Peyer's patch (tissue), 4 donors: Measurements from ENCODE around the gene SPAG9. TPM values are rescaled to one million over a fixed set of nuclear protein-coding genes. Genes with fewer than 3 reads are reported as not detected.
"Not testable (repeated sequence)": the region's sequence is repeated elsewhere in the genome, so short reads cannot be mapped to it uniquely, and the experiment has no call there.

Experiments used
- DNase-seq, 3 donors: peaks; one replicate each; pipeline ENCODE4 v3.0.0-alpha.2; 2017 to 2019
- H3K27ac ChIP-seq, 4 donors: fragments of 200-600 bp; sonication (generic); one replicate each; pipeline ENCODE4 v1.5.1; 2016 to 2019
- H3K27me3 ChIP-seq, 2 donors: fragments of 200-600 bp; sonication (generic); one replicate each; pipeline ENCODE4 v1.5.1; 2019
- H3K36me3 ChIP-seq, 3 donors: fragments of 200-600 bp; sonication (generic); one replicate each; pipeline ENCODE4 v1.5.1; 2016 to 2019
- H3K4me1 ChIP-seq, 4 donors: fragments of 200-600 bp; sonication (generic); one replicate each; pipeline ENCODE4 v1.5.1; 2016 to 2019
- H3K4me3 ChIP-seq, 4 donors: fragments of 200-600 bp; sonication (generic); 1 replicate in 3 of 4; 2 replicates in 1 of 4; pipeline ENCODE4 v1.5.1; 2016 to 2019; ENCODE audit warnings: mild to moderate bottlenecking in 1 of 4
- H3K9me3 ChIP-seq, 4 donors: fragments of 200-600 bp; sonication (generic); one replicate each; pipeline ENCODE4 v1.5.1; 2016 to 2019; ENCODE audit warnings: mild to moderate bottlenecking in 1 of 4
- POLR2A ChIP-seq, 2 donors: fragments of 450-650 bp; IDR thresholded peaks; one replicate each; pipeline ENCODE4 v1.5.1; 2017; ENCODE audit warnings: antibody characterized with exemption in 2 of 2, mild to moderate bottlenecking in 2 of 2, moderate library complexity in 2 of 2
- total RNA-seq, 4 donors: library from RNA; depleted of rRNA; stranded (reverse); fragments of >200 nt; gene quantifications; one replicate each; pipeline ENCODE4 v1.1.0, GENCODE V29; 2016
- TF ChIP-seq, protein P1 (sequence below), 6 experiments: fragments of 450-650 bp in 4 of 6; fragments of 200-600 bp in 2 of 6; sonication (generic) in 1 of 6; IDR thresholded peaks; one replicate each; pipeline ENCODE4 v1.5.1; 2017 to 2019; ENCODE audit warnings: antibody characterized with exemption in 6 of 6, mild to moderate bottlenecking in 3 of 6, moderate library complexity in 1 of 6

The SPAG9 gene
- total RNA-seq, 4 donors from 2014 or later = 104 to 149 (median 132) TPM

DNA sequence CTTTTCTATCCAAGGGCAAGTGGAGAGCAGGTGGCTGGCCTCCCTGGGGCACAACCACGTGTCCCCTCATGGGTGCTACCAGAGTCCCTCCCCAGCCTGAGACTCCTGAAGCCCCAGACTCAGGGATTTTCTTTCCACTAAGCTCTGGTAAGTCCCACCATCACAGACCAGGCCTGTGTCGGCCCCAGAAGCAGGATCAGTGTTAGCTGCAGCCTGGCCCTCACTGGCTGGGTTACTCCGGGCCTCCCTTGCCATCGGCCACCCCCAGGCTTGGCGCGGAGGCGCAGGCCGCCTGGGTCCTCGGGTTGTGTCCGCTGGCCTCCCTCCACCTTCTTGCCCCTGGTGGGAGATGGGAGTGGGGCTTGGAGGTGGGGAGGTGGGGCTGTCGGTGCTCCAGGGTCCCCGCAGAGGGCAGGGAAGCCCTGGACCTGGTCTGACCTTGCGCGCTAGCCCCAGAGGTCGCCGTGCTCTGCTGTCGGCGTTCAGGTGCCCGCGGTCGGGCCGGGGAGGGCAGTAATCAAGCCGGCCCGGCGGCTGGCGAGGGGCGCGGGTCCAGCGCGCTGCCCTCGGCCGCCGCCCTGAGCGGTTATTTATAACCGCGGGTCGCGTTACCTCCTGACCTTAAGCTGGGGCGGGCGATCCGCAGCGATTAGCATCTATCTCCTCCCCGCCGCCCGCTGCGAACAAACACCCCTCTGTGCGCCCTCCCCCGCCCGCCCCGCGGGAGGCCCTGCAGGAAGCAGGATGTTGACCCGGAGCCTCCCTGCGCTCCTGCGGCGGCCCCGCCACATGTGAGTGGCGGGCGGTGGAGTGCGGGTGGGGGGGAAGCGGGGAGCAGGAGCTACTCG is 176.4 kb downstream of the SPAG9 start:
- peak overlapping the region; percentile 38 to 59 (median 52) for H3K4me3 ChIP-seq
- no peaks in the 10 kb centered on the region for H3K9me3 ChIP-seq
- TF ChIP-seq, protein P1, sequence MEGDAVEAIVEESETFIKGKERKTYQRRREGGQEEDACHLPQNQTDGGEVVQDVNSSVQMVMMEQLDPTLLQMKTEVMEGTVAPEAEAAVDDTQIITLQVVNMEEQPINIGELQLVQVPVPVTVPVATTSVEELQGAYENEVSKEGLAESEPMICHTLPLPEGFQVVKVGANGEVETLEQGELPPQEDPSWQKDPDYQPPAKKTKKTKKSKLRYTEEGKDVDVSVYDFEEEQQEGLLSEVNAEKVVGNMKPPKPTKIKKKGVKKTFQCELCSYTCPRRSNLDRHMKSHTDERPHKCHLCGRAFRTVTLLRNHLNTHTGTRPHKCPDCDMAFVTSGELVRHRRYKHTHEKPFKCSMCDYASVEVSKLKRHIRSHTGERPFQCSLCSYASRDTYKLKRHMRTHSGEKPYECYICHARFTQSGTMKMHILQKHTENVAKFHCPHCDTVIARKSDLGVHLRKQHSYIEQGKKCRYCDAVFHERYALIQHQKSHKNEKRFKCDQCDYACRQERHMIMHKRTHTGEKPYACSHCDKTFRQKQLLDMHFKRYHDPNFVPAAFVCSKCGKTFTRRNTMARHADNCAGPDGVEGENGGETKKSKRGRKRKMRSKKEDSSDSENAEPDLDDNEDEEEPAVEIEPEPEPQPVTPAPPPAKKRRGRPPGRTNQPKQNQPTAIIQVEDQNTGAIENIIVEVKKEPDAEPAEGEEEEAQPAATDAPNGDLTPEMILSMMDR (IDR thresholded peaks at IDR 0.05) = peak in 2 of 6 experiments; percentile 12 to 21
- peak; percentile 94 to 95 for TF ChIP-seq POLR2A (IDR thresholded peaks at IDR 0.05)
- no peaks in the 10 kb centered on the region for H3K36me3 ChIP-seq
- no peaks in the 10 kb centered on the region for H3K27me3 ChIP-seq
- peak; percentile 72 to 95 (median 93) for DNase-seq
- peaks cover 5 to 62% (median 5%) of the 10 kb centered on the region in 4 donors for H3K4me1 ChIP-seq
- peak overlapping the region; percentile 59 to 96 (median 90) for H3K27ac ChIP-seq

DNA sequence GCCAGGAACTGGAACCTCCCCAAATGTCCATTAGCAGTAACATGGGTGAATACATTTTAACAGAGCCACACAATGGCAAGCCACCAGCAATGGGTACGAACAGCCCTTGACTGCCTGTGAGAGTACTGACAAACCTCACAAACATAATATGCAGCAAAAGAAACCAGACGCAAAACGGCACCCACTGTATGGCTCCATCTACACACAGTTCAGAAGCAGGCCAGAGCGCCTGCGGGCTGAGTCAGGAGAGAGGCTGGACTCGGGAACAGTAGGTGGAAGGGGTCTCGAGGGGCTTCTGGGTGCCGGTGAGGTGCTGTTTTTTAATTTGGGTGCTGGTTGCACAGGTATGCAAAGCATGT is 177.1 kb downstream of the SPAG9 start:
- no peaks in the 10 kb centered on the region for H3K36me3 ChIP-seq
- peak overlapping the region in 3 of 4 donors; percentile 45 to 59 (median 58) for H3K4me3 ChIP-seq
- peak in 2 of 3 donors; percentile 46 to 60 for DNase-seq
- H3K4me1 ChIP-seq = peaks cover 0 to 55% (median 5%) of the 10 kb centered on the region in 4 donors
- H3K27me3 ChIP-seq = no peaks in the 10 kb centered on the region
- peak in 1 of 2 donors; percentile 18 for TF ChIP-seq POLR2A (IDR thresholded peaks at IDR 0.05)
- TF ChIP-seq, protein P1 (IDR thresholded peaks at IDR 0.05) = no peak
- peak overlapping the region; percentile 59 to 96 (median 90) for H3K27ac ChIP-seq
- no peaks in the 10 kb centered on the region for H3K9me3 ChIP-seq

DNA sequence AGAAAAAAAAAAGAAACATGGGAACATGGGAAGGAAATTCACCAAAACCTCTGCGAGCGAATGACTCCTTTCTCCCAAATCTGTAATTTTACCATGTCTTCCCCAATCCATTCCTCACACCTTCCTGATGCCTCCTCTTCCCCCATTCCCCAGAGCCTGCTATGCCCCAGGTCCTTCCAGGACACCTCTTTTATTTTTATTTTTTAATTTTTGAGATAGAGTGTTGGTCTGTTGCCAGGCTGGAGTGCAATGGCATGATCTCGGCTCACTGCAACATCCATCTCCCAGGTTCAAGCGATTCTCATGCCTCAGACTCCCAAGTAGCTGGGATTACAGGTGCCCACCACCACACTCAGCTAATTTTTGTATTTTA is 179.0 kb downstream of the SPAG9 start:
- H3K4me3 ChIP-seq, DNase-seq, H3K9me3 ChIP-seq, H3K36me3 ChIP-seq, H3K27me3 ChIP-seq: not testable (repeated sequence)
- Histone ChIP-seq H3K4me1 (peaks cover 0 to 39% (median 5%) of the 10 kb centered on the region in 4 donors), H3K27ac (peak overlapping the region in 2 of 4 donors; percentile 80 to 91)

DNA sequence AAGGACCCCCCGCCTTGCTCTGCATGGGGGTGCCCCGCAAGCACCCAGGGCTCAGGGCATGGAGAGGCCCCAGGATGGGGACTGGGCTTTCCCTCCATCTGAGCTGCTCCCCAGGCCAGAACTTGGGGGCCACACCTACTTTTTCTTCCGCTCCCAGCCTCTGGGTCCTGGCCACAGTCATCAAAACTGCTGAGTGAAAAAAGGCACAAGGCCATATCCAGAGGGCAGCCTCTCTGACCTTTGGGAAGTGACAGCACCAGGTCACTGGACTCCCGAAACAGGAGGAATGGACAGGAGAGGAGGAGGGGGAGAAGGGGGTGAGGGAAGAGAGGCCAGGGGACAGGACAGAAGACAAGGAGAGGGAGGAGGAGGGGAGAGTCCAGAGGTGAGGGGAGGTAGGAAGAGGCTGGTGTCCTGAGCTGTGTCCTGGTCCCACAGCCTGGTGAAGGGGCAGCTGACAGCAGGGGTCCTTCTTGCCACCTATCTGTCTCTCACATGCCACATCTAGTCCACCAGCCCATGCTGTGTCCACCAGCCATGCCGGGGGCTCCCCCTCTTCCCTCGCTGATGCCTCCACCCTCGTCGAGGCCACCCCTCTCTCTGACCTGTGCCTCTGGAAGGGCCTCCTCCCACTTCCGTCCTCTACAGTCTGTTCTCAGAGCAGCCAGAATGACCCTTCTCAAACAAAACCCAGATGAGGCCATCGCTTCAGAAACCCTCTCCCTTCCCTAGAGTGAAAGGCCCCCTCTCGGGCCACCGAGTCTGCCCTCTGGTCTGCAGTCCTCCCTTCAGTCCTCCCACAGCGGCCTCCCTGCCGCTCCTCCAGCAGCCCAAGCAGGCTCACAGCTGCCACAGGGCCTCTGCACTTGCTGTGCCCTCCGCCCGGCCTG is 180.6 kb downstream of the SPAG9 start:
- TF ChIP-seq, protein P1 (IDR thresholded peaks at IDR 0.05) = no peak
- no peak for TF ChIP-seq POLR2A (IDR thresholded peaks at IDR 0.05)
- no peaks in the 10 kb centered on the region for H3K36me3 ChIP-seq
- peak in 1 of 3 donors; percentile 46 for DNase-seq
- H3K27ac ChIP-seq = no peak overlapping the region
- no peak overlapping the region for H3K4me3 ChIP-seq
- peaks cover 0 to 42% (median 5%) of the 10 kb centered on the region in 4 donors for H3K4me1 ChIP-seq
- no peaks in the 10 kb centered on the region for H3K9me3 ChIP-seq
- no peaks in the 10 kb centered on the region for H3K27me3 ChIP-seq

DNA sequence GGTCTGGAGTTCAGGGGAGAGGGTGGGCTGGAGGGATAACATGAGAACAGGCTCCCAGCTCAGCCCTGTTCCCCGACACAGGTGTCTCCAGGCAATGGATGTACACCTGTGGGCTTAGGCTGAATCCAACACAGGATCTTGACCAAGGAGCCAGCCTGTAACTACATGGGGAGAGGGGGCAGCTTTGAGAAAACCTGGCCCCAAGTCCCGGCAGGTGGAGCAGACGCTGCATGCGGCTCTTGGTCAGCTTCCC is 181.2 kb downstream of the SPAG9 start:
- no peak for TF ChIP-seq POLR2A (IDR thresholded peaks at IDR 0.05)
- TF ChIP-seq, protein P1 (IDR thresholded peaks at IDR 0.05) = no peak

More for the DNA sequence above, 181.2 kb downstream of the SPAG9 start:
- DNase-seq = peak in 1 of 3 donors; percentile 33
- Histone ChIP-seq H3K27ac (no peak overlapping the region), H3K9me3 (no peaks in the 10 kb centered on the region), H3K27me3 (no peaks in the 10 kb centered on the region), H3K36me3 (no peaks in the 10 kb centered on the region), H3K4me1 (peaks cover 0 to 39% (median 5%) of the 10 kb centered on the region in 4 donors), H3K4me3 (no peak overlapping the region)
